ENCODE data around the gene RFXAP. TPM values are rescaled to one million over a fixed set of nuclear protein-coding genes. Genes with fewer than 3 reads are reported as not detected.

RFXAP gene
- total and polyA plus RNA-seq, 4 donors: 0.60 to 3.4 (median 1.8) TPM

DNA sequence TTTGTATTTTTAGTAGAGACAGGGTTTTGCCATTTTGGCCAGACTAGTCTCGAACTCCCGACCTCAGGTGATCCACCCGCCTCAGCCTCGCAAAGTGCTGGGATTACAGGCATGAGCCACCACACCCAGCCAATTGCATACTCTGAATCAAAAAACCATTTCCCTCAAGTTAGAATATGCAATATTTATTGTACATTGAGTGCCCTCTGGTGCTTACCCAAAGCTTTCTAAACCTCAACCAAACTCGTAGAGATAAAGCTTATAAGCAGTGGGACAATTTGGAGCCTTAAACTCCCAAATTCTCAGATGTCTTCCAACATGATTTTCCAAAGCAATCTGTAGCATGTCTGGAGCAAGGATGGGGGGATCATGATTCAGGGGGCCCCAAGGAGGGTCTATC, 22.4 kb downstream of the RFXAP start (continued):
- TF ChIP-seq, protein P1, sequence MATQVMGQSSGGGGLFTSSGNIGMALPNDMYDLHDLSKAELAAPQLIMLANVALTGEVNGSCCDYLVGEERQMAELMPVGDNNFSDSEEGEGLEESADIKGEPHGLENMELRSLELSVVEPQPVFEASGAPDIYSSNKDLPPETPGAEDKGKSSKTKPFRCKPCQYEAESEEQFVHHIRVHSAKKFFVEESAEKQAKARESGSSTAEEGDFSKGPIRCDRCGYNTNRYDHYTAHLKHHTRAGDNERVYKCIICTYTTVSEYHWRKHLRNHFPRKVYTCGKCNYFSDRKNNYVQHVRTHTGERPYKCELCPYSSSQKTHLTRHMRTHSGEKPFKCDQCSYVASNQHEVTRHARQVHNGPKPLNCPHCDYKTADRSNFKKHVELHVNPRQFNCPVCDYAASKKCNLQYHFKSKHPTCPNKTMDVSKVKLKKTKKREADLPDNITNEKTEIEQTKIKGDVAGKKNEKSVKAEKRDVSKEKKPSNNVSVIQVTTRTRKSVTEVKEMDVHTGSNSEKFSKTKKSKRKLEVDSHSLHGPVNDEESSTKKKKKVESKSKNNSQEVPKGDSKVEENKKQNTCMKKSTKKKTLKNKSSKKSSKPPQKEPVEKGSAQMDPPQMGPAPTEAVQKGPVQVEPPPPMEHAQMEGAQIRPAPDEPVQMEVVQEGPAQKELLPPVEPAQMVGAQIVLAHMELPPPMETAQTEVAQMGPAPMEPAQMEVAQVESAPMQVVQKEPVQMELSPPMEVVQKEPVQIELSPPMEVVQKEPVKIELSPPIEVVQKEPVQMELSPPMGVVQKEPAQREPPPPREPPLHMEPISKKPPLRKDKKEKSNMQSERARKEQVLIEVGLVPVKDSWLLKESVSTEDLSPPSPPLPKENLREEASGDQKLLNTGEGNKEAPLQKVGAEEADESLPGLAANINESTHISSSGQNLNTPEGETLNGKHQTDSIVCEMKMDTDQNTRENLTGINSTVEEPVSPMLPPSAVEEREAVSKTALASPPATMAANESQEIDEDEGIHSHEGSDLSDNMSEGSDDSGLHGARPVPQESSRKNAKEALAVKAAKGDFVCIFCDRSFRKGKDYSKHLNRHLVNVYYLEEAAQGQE (IDR thresholded peaks at IDR 0.05): no peak
- TF ChIP-seq SP1 (IDR thresholded peaks at IDR 0.05): no peak

DNA sequence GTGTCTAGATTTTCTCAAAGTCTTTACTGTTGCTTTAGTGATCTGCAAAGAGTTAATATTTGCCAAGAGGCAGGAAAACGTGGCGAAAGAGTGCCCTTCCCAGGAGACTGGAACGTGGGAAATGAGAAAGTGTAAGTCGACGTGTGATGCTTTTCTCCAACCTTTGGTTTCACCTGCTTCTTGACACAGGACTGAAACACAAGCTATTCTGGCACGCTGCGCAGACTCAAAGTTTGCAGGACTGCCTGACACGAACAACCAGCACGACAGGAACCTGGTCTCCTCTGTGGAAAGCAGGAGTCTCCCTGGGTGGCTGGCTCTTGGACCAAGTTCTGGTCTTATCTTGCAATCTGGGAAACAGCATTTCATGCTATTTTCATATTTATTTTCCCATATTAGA, 28.6 kb downstream of the RFXAP start:
- Histone ChIP-seq H3K9me3 (ENCODE audit: control insufficient read depth in 4 of 4, low read length in 3 of 4) (no peaks in the 10 kb centered on the region), H3K36me3 (ENCODE audit: control insufficient read depth in 4 of 4, insufficient read depth in 3 of 4, low read depth in 1 of 4, low read length in 3 of 4) (no peaks in the 10 kb centered on the region), H3K9ac (ENCODE audit: low read depth in 1 of 2, low read length in 2 of 2) (no peak overlapping the region), H3K27ac (ENCODE audit: low read depth in 1 of 2, low read length in 2 of 2) (no peak overlapping the region), H3K27me3 (ENCODE audit: control insufficient read depth in 4 of 4, insufficient read depth in 4 of 4, low read length in 3 of 4) (no peaks in the 10 kb centered on the region), H3K4me1 (ENCODE audit: control insufficient read depth in 4 of 4, insufficient read depth in 4 of 4, low read length in 3 of 4) (no peaks in the 10 kb centered on the region), H3K4me3 (ENCODE audit: low read depth in 1 of 3, low read length in 3 of 3) (no peak overlapping the region)
- TF ChIP-seq TAF1 (conservative IDR thresholded peaks at IDR 0.05) (no peak), SP1 (IDR thresholded peaks at IDR 0.05) (no peak), HNF4G (IDR thresholded peaks at IDR 0.05) (no peak), RXRA (IDR thresholded peaks at IDR 0.05) (no peak), GABPA (IDR thresholded peaks at IDR 0.05 in 1 of 2, conservative IDR thresholded peaks at IDR 0.05 in 1 of 2) (no peak), RAD21 (IDR thresholded peaks at IDR 0.05) (no peak), FOXA1 (IDR thresholded peaks at IDR 0.05) (no peak), EGR1 (IDR thresholded peaks at IDR 0.05; ENCODE audit: low read depth in 2 of 2) (no peak), YY1 (IDR thresholded peaks at IDR 0.05) (no peak), NR2F2 (IDR thresholded peaks at IDR 0.05) (no peak), JUND (IDR thresholded peaks at IDR 0.05) (no peak), FOXA2 (IDR thresholded peaks at IDR 0.05) (no peak), HNF4A (conservative IDR thresholded peaks at IDR 0.05) (no peak)
- TF ChIP-seq, protein P2, sequence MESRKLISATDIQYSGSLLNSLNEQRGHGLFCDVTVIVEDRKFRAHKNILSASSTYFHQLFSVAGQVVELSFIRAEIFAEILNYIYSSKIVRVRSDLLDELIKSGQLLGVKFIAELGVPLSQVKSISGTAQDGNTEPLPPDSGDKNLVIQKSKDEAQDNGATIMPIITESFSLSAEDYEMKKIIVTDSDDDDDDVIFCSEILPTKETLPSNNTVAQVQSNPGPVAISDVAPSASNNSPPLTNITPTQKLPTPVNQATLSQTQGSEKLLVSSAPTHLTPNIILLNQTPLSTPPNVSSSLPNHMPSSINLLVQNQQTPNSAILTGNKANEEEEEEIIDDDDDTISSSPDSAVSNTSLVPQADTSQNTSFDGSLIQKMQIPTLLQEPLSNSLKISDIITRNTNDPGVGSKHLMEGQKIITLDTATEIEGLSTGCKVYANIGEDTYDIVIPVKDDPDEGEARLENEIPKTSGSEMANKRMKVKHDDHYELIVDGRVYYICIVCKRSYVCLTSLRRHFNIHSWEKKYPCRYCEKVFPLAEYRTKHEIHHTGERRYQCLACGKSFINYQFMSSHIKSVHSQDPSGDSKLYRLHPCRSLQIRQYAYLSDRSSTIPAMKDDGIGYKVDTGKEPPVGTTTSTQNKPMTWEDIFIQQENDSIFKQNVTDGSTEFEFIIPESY (IDR thresholded peaks at IDR 0.05): no peak
- TF ChIP-seq, protein P3, sequence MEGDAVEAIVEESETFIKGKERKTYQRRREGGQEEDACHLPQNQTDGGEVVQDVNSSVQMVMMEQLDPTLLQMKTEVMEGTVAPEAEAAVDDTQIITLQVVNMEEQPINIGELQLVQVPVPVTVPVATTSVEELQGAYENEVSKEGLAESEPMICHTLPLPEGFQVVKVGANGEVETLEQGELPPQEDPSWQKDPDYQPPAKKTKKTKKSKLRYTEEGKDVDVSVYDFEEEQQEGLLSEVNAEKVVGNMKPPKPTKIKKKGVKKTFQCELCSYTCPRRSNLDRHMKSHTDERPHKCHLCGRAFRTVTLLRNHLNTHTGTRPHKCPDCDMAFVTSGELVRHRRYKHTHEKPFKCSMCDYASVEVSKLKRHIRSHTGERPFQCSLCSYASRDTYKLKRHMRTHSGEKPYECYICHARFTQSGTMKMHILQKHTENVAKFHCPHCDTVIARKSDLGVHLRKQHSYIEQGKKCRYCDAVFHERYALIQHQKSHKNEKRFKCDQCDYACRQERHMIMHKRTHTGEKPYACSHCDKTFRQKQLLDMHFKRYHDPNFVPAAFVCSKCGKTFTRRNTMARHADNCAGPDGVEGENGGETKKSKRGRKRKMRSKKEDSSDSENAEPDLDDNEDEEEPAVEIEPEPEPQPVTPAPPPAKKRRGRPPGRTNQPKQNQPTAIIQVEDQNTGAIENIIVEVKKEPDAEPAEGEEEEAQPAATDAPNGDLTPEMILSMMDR (IDR thresholded peaks at IDR 0.05; ENCODE audit: low read depth, low read length, missing input control): no peak
- TF ChIP-seq, protein P4, sequence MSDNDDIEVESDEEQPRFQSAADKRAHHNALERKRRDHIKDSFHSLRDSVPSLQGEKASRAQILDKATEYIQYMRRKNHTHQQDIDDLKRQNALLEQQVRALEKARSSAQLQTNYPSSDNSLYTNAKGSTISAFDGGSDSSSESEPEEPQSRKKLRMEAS (IDR thresholded peaks at IDR 0.05): no peak
- TF ChIP-seq, protein P1 (IDR thresholded peaks at IDR 0.05): no peak
- TF ChIP-seq, protein P5, sequence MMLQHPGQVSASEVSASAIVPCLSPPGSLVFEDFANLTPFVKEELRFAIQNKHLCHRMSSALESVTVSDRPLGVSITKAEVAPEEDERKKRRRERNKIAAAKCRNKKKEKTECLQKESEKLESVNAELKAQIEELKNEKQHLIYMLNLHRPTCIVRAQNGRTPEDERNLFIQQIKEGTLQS (IDR thresholded peaks at IDR 0.05): no peak
- no peak for DNase-seq (ENCODE audit: low spot score)
- 33% methylated on average over 9 of the region's 9 CpGs for WGBS

All from liver (tissue), 9 donors.